ENCODE measurements around the gene XRN2. TPM values are rescaled to one million over a fixed set of nuclear protein-coding genes. Genes with fewer than 3 reads are reported as not detected.
"Not testable (repeated sequence)": the region's sequence is repeated elsewhere in the genome, so short reads cannot be mapped to it uniquely, and the experiment has no call there.

Gene XRN2
- total RNA-seq, 1 donor from 2014 or later, result 35.6 TPM

- intact Hi-C loops (cut with micrococcal nuclease), result no loop called here
- no peak for DNase-seq
- ATAC-seq, result no peak
Measured at GRCh38 chr20:21338291-21338690, 35.2 kb downstream of the XRN2 start.

GRCh38 chr20:21339499-21339898 is 36.4 kb downstream of the XRN2 start:
- no peak for DNase-seq

GRCh38 chr20:21340991-21341697 is 38.0 kb downstream of the XRN2 start:
- DNase-seq, result no peak
- ATAC-seq, result no peak
- intact Hi-C loops (cut with micrococcal nuclease), result no loop called here

More at GRCh38 chr20:21339499-21339898, 36.4 kb downstream of the XRN2 start:
- no peak for ATAC-seq
- intact Hi-C loops (cut with micrococcal nuclease), result no loop called here

- intact Hi-C loops (cut with micrococcal nuclease), result no loop called here
- ATAC-seq (no peak), DNase-seq (no peak)
Measured at GRCh38 chr20:21342656-21343345, 39.7 kb downstream of the XRN2 start.

- intact Hi-C loops (cut with micrococcal nuclease), result no loop called here
- no peak for ATAC-seq
- DNase-seq, result no peak
Measured at GRCh38 chr20:21344206-21344900, 41.2 kb downstream of the XRN2 start.

- DNase-seq (no peak), ATAC-seq (no peak)
- intact Hi-C loops (cut with micrococcal nuclease), result no loop called here
Measured at GRCh38 chr20:21344961-21345360, 41.8 kb downstream of the XRN2 start.

- intact Hi-C loops (cut with micrococcal nuclease), result no loop called here
- DNase-seq (no peak), ATAC-seq (no peak)
Measured at GRCh38 chr20:21352703-21353102, 49.6 kb downstream of the XRN2 start.

- DNase-seq (no peak), ATAC-seq (no peak)
- intact Hi-C loops (cut with micrococcal nuclease), result no loop called here
Measured at GRCh38 chr20:21353236-21353635, 50.1 kb downstream of the XRN2 start.

- no peak for ATAC-seq
- no peak for DNase-seq
- intact Hi-C loops (cut with micrococcal nuclease), result no loop called here
Measured at GRCh38 chr20:21355981-21356380, 52.9 kb downstream of the XRN2 start.

- intact Hi-C loops (cut with micrococcal nuclease), result no loop called here
- DNase-seq, result no peak
- ATAC-seq, result no peak
Measured at GRCh38 chr20:21356386-21356785, 53.3 kb downstream of the XRN2 start.

GRCh38 chr20:21357844-21358243 is 54.7 kb downstream of the XRN2 start:
- intact Hi-C loops (cut with micrococcal nuclease), result no loop called here
- no peak for ATAC-seq

GRCh38 chr20:21358737-21359136 is 55.6 kb downstream of the XRN2 start:
- intact Hi-C loops (cut with micrococcal nuclease), result no loop called here
- DNase-seq (no peak), ATAC-seq (no peak)

More at GRCh38 chr20:21357844-21358243, 54.7 kb downstream of the XRN2 start:
- no peak for DNase-seq

- intact Hi-C loops (cut with micrococcal nuclease), result no loop called here
- DNase-seq, result no peak
Measured at GRCh38 chr20:21360705-21361104, 57.6 kb downstream of the XRN2 start.

GRCh38 chr20:21361266-21361665 is 58.1 kb downstream of the XRN2 start:
- ATAC-seq (no peak), DNase-seq (no peak)
- intact Hi-C loops (cut with micrococcal nuclease), result no loop called here

More at GRCh38 chr20:21360705-21361104, 57.6 kb downstream of the XRN2 start:
- no peak for ATAC-seq

GRCh38 chr20:21364413-21364812 is 61.3 kb downstream of the XRN2 start:
- ATAC-seq (no peak), DNase-seq (no peak)
- intact Hi-C loops (cut with micrococcal nuclease), result no loop called here

GRCh38 chr20:21365771-21366170 is 62.6 kb downstream of the XRN2 start:
- no peak for DNase-seq
- no peak for ATAC-seq
- intact Hi-C loops (cut with micrococcal nuclease), result no loop called here

GRCh38 chr20:21366273-21366672 is 63.1 kb downstream of the XRN2 start:
- intact Hi-C loops (cut with micrococcal nuclease); DNase-seq; ATAC-seq: not testable (repeated sequence)

- DNase-seq (no peak), ATAC-seq (no peak)
- intact Hi-C loops (cut with micrococcal nuclease), result no loop called here
Measured at GRCh38 chr20:21368791-21369190, 65.7 kb downstream of the XRN2 start.

GRCh38 chr20:21371193-21371592 is 68.1 kb downstream of the XRN2 start:
- intact Hi-C loops (cut with micrococcal nuclease), result loop anchor here (5.0 kb wide), 1 partner anchor 1066 kb away; no protein-coding TSS in a partner anchor
- ATAC-seq (no peak), DNase-seq (no peak)

GRCh38 chr20:21372016-21372415 is 68.9 kb downstream of the XRN2 start:
- intact Hi-C loops (cut with micrococcal nuclease), result loop anchor here (5.0 kb wide), 1 partner anchor 1065 kb away; no protein-coding TSS in a partner anchor
- ATAC-seq (no peak), DNase-seq (no peak)

All from left ventricle myocardium superior (tissue), 1 donor.